22Rv1 (cell line): ENCODE data around the gene SELE.

Source experiments
- ZFX ChIP-seq: fragments of 450-650 bp; IDR thresholded peaks from 2 replicates; pipeline ENCODE4 v1.6.1; 2017; ENCODE audit warnings: antibody characterized with exemption, borderline replicate concordance
- TF ChIP-seq, protein P1 (sequence below): fragments of 450-650 bp; IDR thresholded peaks from 2 replicates; pipeline ENCODE4 v1.5.1; 2017; ENCODE audit warnings: mild to moderate bottlenecking

DNA sequence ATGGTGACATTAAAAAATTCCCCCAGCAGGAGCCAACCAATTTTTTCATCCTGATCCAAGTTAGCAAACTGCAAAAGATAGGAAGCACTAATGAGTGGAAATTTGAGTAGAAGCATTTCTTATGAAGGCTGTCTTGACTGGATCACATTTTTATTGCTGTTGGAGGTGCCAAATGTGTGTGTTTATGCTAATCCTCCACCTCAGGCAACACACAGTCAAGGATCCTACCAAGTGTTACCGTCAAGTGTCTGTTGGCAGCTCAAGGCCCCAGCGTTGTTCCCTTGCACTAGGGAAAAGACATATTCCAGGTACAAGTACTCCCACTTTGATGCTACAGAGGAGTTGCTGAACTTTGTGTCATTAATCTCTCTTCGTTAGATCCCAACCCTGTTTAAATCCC is 42.6 kb upstream of the SELE start:
- TF ChIP-seq, protein P1, sequence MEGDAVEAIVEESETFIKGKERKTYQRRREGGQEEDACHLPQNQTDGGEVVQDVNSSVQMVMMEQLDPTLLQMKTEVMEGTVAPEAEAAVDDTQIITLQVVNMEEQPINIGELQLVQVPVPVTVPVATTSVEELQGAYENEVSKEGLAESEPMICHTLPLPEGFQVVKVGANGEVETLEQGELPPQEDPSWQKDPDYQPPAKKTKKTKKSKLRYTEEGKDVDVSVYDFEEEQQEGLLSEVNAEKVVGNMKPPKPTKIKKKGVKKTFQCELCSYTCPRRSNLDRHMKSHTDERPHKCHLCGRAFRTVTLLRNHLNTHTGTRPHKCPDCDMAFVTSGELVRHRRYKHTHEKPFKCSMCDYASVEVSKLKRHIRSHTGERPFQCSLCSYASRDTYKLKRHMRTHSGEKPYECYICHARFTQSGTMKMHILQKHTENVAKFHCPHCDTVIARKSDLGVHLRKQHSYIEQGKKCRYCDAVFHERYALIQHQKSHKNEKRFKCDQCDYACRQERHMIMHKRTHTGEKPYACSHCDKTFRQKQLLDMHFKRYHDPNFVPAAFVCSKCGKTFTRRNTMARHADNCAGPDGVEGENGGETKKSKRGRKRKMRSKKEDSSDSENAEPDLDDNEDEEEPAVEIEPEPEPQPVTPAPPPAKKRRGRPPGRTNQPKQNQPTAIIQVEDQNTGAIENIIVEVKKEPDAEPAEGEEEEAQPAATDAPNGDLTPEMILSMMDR = no peak
- no peak for TF ChIP-seq ZFX
